ENCODE measurements around the gene CSNK1G2.

Gene CSNK1G2

DNA sequence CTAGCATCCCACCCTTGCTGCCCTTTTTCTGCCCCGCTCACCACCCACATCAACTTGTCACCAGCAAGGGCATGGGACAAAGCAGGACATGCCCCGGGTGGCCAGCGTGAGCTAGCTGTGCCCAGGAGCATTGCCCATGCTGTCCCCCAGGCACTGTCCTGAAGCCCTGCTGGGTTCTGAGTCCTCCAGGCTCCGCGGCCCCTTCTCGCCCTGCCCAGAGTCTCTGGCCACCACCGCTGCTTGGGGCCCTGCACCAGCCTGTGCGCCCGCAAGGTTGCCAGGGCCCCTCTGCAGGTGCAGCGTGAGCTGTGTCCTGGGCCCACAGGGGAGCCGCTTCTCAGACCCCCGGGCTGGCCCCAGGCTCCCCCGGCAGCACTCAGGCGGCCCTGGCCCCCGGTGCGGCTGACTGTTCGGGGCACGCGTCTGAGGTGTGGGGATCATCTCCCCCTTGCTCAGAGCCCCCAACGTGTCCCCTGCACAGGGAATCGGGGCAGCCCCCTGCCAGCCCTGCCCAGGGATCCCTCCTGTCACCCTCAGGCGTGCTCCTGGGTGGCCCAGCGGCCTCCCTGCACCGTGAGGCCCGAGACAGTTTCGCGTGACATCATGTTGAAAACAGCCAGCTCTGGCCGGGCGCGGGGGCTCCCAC lies 4.1 kb downstream of the CSNK1G2 start:
- TF ChIP-seq, protein P1, sequence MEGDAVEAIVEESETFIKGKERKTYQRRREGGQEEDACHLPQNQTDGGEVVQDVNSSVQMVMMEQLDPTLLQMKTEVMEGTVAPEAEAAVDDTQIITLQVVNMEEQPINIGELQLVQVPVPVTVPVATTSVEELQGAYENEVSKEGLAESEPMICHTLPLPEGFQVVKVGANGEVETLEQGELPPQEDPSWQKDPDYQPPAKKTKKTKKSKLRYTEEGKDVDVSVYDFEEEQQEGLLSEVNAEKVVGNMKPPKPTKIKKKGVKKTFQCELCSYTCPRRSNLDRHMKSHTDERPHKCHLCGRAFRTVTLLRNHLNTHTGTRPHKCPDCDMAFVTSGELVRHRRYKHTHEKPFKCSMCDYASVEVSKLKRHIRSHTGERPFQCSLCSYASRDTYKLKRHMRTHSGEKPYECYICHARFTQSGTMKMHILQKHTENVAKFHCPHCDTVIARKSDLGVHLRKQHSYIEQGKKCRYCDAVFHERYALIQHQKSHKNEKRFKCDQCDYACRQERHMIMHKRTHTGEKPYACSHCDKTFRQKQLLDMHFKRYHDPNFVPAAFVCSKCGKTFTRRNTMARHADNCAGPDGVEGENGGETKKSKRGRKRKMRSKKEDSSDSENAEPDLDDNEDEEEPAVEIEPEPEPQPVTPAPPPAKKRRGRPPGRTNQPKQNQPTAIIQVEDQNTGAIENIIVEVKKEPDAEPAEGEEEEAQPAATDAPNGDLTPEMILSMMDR (IDR thresholded peaks at IDR 0.05) = no peak

DNA sequence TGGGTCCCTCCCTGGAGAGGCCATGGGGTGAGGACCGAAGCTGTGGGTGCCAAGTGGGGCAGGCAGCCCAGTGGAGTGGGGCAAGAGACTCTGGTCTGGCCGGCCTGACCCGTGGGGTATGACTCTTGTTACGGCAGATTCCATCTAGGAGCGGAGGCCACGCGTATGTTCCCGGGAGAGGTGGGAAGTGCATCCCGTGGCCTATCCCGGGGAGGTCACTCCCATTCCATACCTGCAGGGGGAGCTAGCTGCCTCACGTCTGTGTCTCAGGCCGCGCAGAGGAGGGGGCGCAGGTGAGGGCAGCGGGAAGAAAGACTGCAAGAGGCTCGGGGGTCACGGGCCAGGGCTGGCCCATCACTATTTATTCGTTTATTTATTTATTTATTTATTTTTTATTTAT lies 4.9 kb downstream of the CSNK1G2 start:
- TF ChIP-seq, protein P1 (IDR thresholded peaks at IDR 0.05) = peak; percentile 52

DNA sequence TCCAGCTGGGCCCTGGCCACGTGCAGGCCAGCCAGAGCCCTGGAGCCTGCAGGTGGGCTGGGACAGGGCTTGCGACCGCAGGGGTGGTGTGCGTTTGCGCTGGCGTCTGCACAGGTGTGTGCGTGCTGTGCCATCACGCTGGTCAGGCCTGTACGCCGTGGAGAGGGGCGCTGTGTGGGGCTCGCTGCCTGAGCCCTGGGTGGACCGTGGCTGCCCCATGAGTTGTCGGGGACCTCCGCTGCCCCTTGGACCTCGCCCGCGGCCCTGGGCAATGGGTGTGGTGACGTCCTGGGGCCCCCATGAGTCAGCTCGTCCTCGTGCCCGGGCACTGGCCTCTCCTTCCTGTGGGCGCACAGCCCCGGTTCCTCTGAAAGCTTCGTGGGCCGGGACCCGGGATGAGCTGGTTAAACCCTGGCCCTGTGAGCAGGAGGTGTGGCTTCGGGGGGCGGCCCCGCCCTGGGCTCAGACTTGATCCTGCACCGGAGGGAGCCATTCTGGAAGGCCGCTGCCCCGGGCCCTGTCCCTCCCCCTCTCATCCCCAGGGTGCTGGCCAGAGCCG lies 6.8 kb downstream of the CSNK1G2 start:
- TF ChIP-seq, protein P1 (IDR thresholded peaks at IDR 0.05) = no peak

DNA sequence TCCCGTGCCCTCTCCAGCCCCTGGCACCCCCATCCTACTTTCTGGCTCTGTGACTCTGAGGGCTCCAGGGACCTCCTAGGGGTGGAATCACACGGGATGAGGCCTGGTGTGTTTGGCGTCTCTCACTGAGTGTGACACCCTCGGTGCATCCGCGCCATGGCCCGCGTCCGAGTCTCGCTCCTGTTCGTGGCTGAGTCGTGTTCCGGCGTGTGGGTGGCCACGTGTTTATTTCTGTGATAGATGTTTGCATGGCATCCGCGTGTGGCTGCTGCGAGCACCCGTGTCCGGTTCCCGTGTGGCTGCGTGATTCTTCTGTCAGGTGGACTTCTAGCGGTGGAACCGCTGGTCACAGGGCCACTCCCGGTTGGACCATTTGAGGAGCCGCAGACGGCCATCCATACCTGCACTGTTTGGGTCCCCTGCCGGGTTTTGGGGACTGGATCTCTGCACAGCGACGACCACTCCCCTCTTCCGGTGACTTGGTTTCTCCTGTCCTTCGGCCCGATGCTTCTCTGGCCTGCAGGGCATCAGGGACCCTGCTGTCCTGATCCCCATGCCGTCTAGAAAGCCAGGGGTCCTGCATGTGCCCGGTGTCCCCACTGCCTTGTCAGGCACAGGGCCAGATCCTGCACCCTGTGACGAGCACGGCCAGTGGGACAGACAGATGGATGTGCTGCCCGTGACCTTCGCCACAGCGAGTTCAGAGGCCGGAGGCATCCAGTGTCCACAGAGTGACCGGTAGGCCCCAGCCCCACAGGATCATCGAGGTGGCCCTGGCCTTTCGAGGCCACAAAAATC lies 8.5 kb downstream of the CSNK1G2 start:
- TF ChIP-seq, protein P1 (IDR thresholded peaks at IDR 0.05) = no peak

DNA sequence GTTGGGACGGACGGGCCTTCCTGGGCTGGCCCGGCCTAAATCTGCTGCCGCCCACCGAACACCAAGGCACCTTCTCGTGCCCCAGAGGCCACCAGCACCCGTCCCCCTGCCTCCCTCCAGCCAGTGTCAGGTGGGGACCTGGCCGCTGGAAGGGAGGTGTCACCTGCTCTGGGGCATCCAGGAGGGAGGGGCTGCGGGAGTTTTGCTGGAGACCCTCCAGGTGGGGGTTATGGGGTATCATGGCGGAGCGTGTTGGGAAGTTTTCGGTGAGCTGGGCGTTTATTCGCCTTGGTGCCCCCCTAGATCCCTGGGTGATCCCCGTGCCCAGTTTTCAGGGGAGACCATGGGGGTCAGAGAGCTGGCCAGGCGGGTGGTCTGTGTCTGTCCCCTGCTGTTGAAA lies 9.7 kb downstream of the CSNK1G2 start:
- TF ChIP-seq, protein P1 (IDR thresholded peaks at IDR 0.05) = no peak

DNA sequence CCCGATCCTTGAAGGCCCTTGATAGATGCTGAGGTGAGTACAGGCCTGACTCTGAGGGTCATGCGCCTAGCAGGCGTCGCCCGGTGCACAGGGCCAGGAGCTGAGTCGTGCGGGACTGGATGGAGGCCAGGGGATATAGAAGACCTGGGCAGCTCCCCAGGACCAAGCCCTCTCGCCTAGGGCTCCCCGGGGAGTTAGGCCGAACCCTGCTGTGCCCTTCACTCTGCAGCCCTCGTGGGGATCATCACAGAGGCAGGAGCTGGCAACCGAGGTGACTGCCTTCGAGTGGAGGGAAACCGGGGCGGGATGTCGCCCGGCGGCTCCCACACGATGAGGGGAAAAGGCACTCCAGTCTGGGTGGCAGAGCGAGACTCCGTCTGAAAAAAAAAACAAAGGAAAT lies 11.7 kb downstream of the CSNK1G2 start:
- TF ChIP-seq, protein P1 (IDR thresholded peaks at IDR 0.05) = no peak

DNA sequence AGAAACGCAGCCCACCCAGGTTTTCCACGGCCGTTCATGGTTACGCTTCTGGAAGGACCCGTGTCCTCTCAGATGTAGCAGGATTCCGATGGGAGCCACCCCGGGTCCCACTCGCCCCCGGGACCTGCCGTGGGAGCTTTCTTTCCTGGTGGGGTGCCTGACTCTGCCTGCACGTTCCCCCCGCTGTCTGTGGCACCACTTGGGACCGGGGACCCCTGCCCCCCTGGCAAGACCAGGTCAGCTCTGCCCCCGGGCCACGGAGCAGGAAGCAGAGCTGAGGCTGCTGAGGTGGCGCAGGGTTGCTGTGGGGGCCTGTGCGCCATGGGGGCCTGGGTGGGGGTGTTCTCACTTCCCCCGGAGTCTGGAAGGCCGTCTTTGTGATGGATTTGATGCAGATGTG lies 12.1 kb downstream of the CSNK1G2 start:
- TF ChIP-seq, protein P1 (IDR thresholded peaks at IDR 0.05) = no peak

All from LNCAP (cell line).